GM21515 (cell line): ENCODE results near the gene LEPROT.

Source experiments
- ATAC-seq: cut with Tn5 transposase; IDR thresholded peaks from one replicate; pipeline ENCODE4 v1.9.1; 2021; ENCODE audit not compliant: unreplicated experiment

Gene LEPROT

GRCh38 chr1:65471861-65472332 is 51.4 kb downstream of the LEPROT start:
- no peak for ATAC-seq

DNA sequence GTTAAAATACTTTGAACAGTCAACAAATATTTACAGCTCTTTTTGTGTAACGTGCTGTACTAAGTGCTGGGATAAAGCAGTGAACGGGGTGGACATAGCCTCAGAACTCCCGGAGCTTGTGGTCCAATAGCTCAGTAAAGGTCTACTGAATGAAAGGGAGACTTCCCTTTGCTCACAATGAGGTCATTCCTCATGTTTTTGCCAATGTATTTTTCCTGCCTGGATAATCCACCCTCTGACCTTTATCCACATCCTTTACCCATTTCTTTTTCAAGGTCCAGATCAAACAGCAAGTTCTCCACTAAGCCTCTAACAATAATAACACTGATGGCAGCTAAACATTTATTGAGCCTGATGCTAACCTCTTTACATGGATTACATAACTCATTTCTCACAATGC is 55.9 kb downstream of the LEPROT start:
- no peak for ATAC-seq

GRCh38 chr1:65477414-65478378 is 57.2 kb downstream of the LEPROT start:
- no peak for ATAC-seq

GRCh38 chr1:65478379-65479026 is 58.0 kb downstream of the LEPROT start:
- ATAC-seq = no peak

DNA sequence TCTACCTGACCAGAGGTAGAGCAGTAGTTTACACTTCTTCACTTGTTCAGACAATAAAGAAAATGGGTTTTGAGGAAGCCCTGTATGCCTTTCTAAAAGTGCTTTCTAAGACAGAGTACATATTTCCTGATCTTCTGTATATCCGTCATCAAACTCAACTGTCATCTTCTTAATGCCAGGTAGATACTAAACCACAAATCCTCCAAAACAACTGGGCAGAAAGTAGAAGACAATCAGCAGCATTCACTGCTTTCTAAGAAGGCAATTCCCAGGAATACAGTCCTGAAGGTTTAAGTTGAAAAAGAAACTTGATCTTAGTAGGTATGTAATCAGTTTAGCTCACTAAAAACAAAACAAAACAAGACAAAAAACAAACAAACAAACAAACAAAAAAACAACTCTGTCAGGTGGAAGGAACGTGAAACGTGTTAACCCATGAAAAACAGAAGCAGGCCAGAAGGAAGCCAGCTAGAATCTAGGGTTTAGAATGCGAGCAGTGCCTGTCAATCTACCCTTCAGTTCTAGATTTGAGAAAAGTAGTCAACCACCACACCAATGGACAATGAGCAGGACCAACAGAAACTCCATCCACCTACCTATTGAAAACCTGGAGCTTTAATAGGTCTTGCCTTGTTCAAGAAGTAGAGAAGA is 59.2 kb downstream of the LEPROT start:
- ATAC-seq = no peak

GRCh38 chr1:65480684-65481405 is 60.4 kb downstream of the LEPROT start:
- ATAC-seq = no peak

GRCh38 chr1:65483993-65484754 is 63.7 kb downstream of the LEPROT start:
- no peak for ATAC-seq
